CD4-positive, alpha-beta T cell treated with Interleukin-15 for 1 hour (primary cell): ENCODE data around the gene SDHAF1.
A peak's percentile ranks its signal among the peaks of the same experiment; 100 is the strongest.

Experiments used
- DNase-seq: peaks from one replicate; pipeline ENCODE4 v3.0.0-alpha.2; 2020

Gene SDHAF1

GRCh38 chr19:35987571-35987896, 7.5 kb upstream of the SDHAF1 start:
- DNase-seq, result no peak

- no peak for DNase-seq
These were observed 6.2 kb upstream of the SDHAF1 start for GRCh38 chr19:35988824-35989223.

- no peak for DNase-seq
These were observed 4.8 kb upstream of the SDHAF1 start for GRCh38 chr19:35990156-35990555.

GRCh38 chr19:35990771-35991730, 3.9 kb upstream of the SDHAF1 start:
- no peak for DNase-seq

- no peak for DNase-seq
These were observed 3.1 kb upstream of the SDHAF1 start for GRCh38 chr19:35991731-35992450.

GRCh38 chr19:35992907-35993765, 1.9 kb upstream of the SDHAF1 start:
- no peak for DNase-seq

GRCh38 chr19:35993923-35994598, 927 bp upstream of the SDHAF1 start:
- no peak for DNase-seq

- no peak for DNase-seq
These were observed 1.8 kb downstream of the SDHAF1 start for GRCh38 chr19:35996777-35997176.

GRCh38 chr19:36001605-36002004, 6.6 kb downstream of the SDHAF1 start:
- no peak for DNase-seq

- DNase-seq, result no peak
These were observed 8.3 kb downstream of the SDHAF1 start for GRCh38 chr19:36003284-36003683.

GRCh38 chr19:36006955-36007354, 12.0 kb downstream of the SDHAF1 start:
- DNase-seq, result no peak

GRCh38 chr19:36008336-36008978, 13.5 kb downstream of the SDHAF1 start, which contains the start of gene SYNE4:
TSS of gene SYNE4 (minus strand) at chr19:36008813. CDS start at chr19:36008681, 132 bp downstream.
- no peak for DNase-seq

GRCh38 chr19:36009220-36009619, 14.2 kb downstream of the SDHAF1 start:
- DNase-seq, result peak; percentile 34

GRCh38 chr19:36009633-36010379, 14.8 kb downstream of the SDHAF1 start:
- DNase-seq, result no peak

- no peak for DNase-seq
These were observed 15.4 kb downstream of the SDHAF1 start for GRCh38 chr19:36010402-36010801.

- no peak for DNase-seq
These were observed 18.5 kb downstream of the SDHAF1 start for GRCh38 chr19:36013280-36014011.

- DNase-seq, result peak; percentile 99
These were observed 19.3 kb downstream of the SDHAF1 start, which contains the start of gene ALKBH6 for GRCh38 chr19:36014012-36014924. TSS of gene ALKBH6 (minus strand) at chr19:36014213. CDS start at chr19:36013397, 816 bp downstream.

- DNase-seq, result no peak
These were observed 24.2 kb downstream of the SDHAF1 start for GRCh38 chr19:36019061-36019670.

GRCh38 chr19:36023432-36023831, 28.4 kb downstream of the SDHAF1 start:
- DNase-seq, result no peak
